Hepatocyte (in vitro differentiated cells): ENCODE measurements around the gene ITGB4. TPM values are rescaled to one million over a fixed set of nuclear protein-coding genes. Genes with fewer than 3 reads are reported as not detected.

Source experiments
- DNase-seq: peaks from one replicate; pipeline ENCODE4 v3.0.0-alpha.2; 2016; ENCODE audit warnings: low spot score
- H2AFZ ChIP-seq: fragments of 200-600 bp; sonication (generic); 2 replicates; pipeline ENCODE4 v1.6.0; 2016; ENCODE audit warnings: antibody characterized with exemption, mild to moderate bottlenecking
- H3K27ac ChIP-seq: fragments of 200-600 bp; sonication (generic); 2 replicates; pipeline ENCODE4 v1.5.1; 2016; ENCODE audit warnings: mild to moderate bottlenecking
- H3K27me3 ChIP-seq: fragments of 200-600 bp; sonication (generic); 2 replicates; pipeline ENCODE4 v1.6.1; 2016
- H3K36me3 ChIP-seq: fragments of 200-600 bp; sonication (generic); replicated peaks from 2 replicates; pipeline ENCODE4 v1.5.1; 2016; ENCODE audit warnings: low read depth; ENCODE audit not compliant: insufficient read depth
- H3K4me1 ChIP-seq: fragments of 200-600 bp; sonication (generic); 2 replicates; pipeline ENCODE4 v1.5.1; 2016; ENCODE audit warnings: mild to moderate bottlenecking, moderate library complexity; ENCODE audit not compliant: insufficient read depth
- H3K4me2 ChIP-seq: fragments of 200-600 bp; sonication (generic); 2 replicates; pipeline ENCODE4 v1.6.0; 2016
- H3K4me3 ChIP-seq: fragments of 200-600 bp; sonication (generic); 2 replicates; pipeline ENCODE4 v1.5.1; 2016; ENCODE audit warnings: mild to moderate bottlenecking
- H3K79me2 ChIP-seq: fragments of 200-600 bp; sonication (generic); 2 replicates; pipeline ENCODE4 v1.6.0; 2017; ENCODE audit warnings: mild to moderate bottlenecking
- H3K9me2 ChIP-seq: fragments of 200-600 bp; sonication (generic); replicated peaks from 2 replicates; pipeline ENCODE4 v1.6.0; 2017; ENCODE audit warnings: mild to moderate bottlenecking; ENCODE audit not compliant: insufficient read depth
- H3K9me3 ChIP-seq: fragments of 200-600 bp; sonication (generic); 2 replicates; pipeline ENCODE4 v1.5.1; 2016; ENCODE audit warnings: low read depth, mild to moderate bottlenecking
- H4K20me1 ChIP-seq: fragments of 200-600 bp; sonication (generic); 2 replicates; pipeline ENCODE4 v1.6.0; 2016; ENCODE audit warnings: mild to moderate bottlenecking; ENCODE audit not compliant: insufficient read depth, poor library complexity, severe bottlenecking
- EZH2 ChIP-seq: fragments of 200-600 bp; sonication (generic); IDR thresholded peaks from 2 replicates; pipeline ENCODE4 v1.6.1; 2016; ENCODE audit warnings: antibody characterized with exemption, mild to moderate bottlenecking, borderline replicate concordance
- EZH2phosphoT487 ChIP-seq: fragments of 200-600 bp; sonication (generic); IDR thresholded peaks from one replicate; pipeline ENCODE4 v1.6.1; 2018; ENCODE audit warnings: antibody characterized with exemption, mild to moderate bottlenecking, low read depth, moderate library complexity; ENCODE audit not compliant: unreplicated experiment, severe bottlenecking
- WGBS: methylation state at CpG from one replicate; pipeline ENCODE4 v1.1.6; 2016; ENCODE audit warnings: low lambda C conversion rate; ENCODE audit errors: missing lambda C conversion rate; 5-methylcytosine and 5-hydroxymethylcytosine counted together
- polyA plus RNA-seq: library from polyadenylated mRNA; unstranded; fragments of >200 nt; fragmentation: Nextera tagmentation; extraction: Ambion mirVana; gene quantifications from 2 replicates; pipeline ENCODE4 v1.2.1, GENCODE V29; 2016
- total RNA-seq: library from RNA; depleted of rRNA; stranded (reverse); fragments of >200 nt; gene quantifications from 2 replicates; pipeline ENCODE4 v1.2.3, GENCODE V29; 2014
- TF ChIP-seq, protein P1 (sequence below): fragments of 200-600 bp; sonication (generic); IDR thresholded peaks from 2 replicates; pipeline ENCODE4 v1.5.1; 2016; ENCODE audit warnings: antibody characterized with exemption, mild to moderate bottlenecking; ENCODE audit not compliant: poor library complexity

The ITGB4 gene
- total and polyA plus RNA-seq, 2 experiments from 2014 or later = 15.7 to 23.5 TPM

DNA sequence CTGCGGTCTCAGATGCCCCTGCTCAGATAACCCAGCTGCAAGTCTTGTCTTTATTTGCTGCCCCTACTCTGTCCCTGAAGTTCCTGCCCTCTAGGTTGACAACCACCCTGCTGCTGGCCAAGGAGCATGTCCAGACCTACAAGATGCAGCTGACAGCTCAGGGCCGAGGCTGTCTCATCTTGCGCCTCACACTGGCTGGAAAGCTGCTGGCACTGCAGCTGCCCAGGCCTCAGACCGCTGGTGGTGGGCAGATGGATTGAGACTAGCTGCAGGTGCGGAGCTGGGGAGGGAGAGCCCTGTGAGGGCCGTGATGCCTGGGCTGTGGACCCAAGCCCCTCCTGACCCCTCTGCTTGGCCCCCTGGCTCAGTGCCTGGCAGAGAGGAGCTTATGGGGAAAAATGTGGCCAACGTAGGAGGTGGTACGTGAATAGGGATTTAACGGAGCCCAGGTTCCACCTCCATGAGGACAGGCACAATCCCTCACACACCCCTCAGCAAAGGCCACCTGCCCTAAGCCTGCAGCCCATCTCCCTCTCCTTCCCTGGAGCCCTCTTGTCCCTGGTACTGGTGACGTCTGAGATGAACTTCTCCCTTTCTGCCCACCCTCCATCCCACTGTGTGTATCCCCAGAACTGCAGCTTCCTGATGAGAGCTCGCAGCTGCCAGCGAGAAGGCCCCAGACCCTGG lies 52.0 kb downstream of the ITGB4 start:
- Histone ChIP-seq H3K79me2 (peaks cover 19% of the 10 kb centered on the region), H3K27me3 (no peaks in the 10 kb centered on the region), H3K4me3 (no peak overlapping the region), H3K27ac (no peak overlapping the region), H3K4me1 (no peaks in the 10 kb centered on the region), H3K36me3 (peaks cover 6% of the 10 kb centered on the region), H3K9me2 (no peaks in the 10 kb centered on the region), H3K4me2 (no peak overlapping the region), H2AFZ (no peak overlapping the region), H4K20me1 (peaks cover 30% of the 10 kb centered on the region), H3K9me3 (no peaks in the 10 kb centered on the region)
- no peak for TF ChIP-seq EZH2phosphoT487
- TF ChIP-seq, protein P1, sequence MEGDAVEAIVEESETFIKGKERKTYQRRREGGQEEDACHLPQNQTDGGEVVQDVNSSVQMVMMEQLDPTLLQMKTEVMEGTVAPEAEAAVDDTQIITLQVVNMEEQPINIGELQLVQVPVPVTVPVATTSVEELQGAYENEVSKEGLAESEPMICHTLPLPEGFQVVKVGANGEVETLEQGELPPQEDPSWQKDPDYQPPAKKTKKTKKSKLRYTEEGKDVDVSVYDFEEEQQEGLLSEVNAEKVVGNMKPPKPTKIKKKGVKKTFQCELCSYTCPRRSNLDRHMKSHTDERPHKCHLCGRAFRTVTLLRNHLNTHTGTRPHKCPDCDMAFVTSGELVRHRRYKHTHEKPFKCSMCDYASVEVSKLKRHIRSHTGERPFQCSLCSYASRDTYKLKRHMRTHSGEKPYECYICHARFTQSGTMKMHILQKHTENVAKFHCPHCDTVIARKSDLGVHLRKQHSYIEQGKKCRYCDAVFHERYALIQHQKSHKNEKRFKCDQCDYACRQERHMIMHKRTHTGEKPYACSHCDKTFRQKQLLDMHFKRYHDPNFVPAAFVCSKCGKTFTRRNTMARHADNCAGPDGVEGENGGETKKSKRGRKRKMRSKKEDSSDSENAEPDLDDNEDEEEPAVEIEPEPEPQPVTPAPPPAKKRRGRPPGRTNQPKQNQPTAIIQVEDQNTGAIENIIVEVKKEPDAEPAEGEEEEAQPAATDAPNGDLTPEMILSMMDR = no peak
- no peak for TF ChIP-seq EZH2
- peak; percentile 13 for DNase-seq
- 86% methylated on average over 12 of the region's 12 CpGs for WGBS

DNA sequence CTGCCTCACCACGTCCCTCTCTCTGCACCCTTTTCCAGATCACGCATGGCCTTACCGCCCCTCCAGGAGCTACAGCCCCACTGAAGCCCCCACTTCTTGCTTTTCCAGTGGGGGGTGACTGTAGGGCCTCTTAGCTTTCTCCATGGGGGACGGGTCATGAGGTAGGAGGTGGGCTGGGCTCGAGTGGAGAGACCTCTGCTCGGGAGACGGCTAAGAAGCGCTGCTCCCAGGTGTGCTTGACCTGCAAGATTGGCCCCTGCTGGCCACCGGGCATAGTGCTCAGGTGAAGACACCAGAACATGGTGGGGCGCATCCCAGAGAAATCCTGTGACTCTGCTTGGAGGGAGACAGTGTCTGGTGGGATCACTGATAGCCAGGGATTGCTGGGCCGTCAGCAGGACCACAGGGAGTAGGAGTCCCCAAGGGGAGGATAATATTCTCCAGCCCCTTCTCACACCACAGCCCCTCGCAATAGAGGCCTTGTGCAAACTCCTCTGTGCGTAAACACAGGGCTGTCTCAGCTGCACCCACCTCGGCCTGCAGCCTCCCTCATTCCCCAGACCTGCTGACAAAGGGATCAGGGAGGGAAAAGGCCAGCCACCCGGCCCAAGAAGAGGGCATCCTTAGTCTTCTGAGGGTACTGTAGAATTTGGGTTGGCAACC lies 52.7 kb downstream of the ITGB4 start:
- H3K27me3 ChIP-seq = no peaks in the 10 kb centered on the region
- H3K36me3 ChIP-seq = peaks cover 8% of the 10 kb centered on the region
- peaks cover 25% of the 10 kb centered on the region for H3K79me2 ChIP-seq
- 88% methylated on average over 15 of the region's 15 CpGs for WGBS
- no peaks in the 10 kb centered on the region for H3K9me2 ChIP-seq
- TF ChIP-seq EZH2phosphoT487 = no peak
- TF ChIP-seq EZH2 = no peak
- TF ChIP-seq, protein P1 = no peak
- H2AFZ ChIP-seq = no peak overlapping the region
- peak; percentile 41 for DNase-seq
- H3K9me3 ChIP-seq = no peaks in the 10 kb centered on the region
- H3K4me3 ChIP-seq = no peak overlapping the region
- no peak overlapping the region for H3K27ac ChIP-seq
- H3K4me2 ChIP-seq = no peak overlapping the region
- H3K4me1 ChIP-seq = no peaks in the 10 kb centered on the region
- peaks cover 37% of the 10 kb centered on the region for H4K20me1 ChIP-seq

DNA sequence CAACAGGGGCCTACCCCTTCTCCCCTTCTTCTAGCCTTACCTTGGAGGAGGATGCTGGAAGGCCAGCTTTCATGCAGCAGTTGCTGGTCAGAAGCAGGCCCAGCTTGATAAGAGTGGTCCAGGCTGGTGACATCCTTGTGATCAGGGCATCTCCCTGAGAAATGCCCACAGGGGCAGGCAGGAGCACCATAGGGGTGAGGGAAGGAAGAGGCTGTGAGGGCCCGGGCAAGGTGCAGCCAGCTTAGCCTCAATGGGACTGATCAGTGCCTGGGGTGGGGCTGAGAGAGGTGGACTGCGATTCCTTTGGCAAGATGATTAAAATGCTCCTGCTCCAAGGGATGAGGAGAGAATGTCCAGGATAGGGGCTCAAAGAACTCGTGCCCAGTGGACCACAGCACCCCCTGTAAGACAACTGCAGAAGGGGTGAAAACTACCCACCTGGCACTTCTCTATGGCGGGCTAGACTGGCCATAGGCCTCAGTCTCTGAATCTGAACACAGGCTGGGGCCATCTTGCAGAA lies 53.3 kb downstream of the ITGB4 start:
- TF ChIP-seq EZH2phosphoT487 = no peak
- TF ChIP-seq, protein P1 = no peak
- TF ChIP-seq EZH2 = no peak
- Histone ChIP-seq H3K9me2 (no peaks in the 10 kb centered on the region), H3K27ac (no peak overlapping the region), H3K27me3 (no peaks in the 10 kb centered on the region), H3K9me3 (no peaks in the 10 kb centered on the region), H4K20me1 (peaks cover 42% of the 10 kb centered on the region), H3K4me3 (no peak overlapping the region), H3K79me2 (peaks cover 30% of the 10 kb centered on the region), H3K4me1 (no peaks in the 10 kb centered on the region), H3K4me2 (no peak overlapping the region), H2AFZ (no peak overlapping the region), H3K36me3 (peaks cover 8% of the 10 kb centered on the region)
- WGBS = 93% methylated on average over 4 of the region's 4 CpGs
- no peak for DNase-seq
